ENCODE results near the gene MARS1.

MARS1 gene

DNA sequence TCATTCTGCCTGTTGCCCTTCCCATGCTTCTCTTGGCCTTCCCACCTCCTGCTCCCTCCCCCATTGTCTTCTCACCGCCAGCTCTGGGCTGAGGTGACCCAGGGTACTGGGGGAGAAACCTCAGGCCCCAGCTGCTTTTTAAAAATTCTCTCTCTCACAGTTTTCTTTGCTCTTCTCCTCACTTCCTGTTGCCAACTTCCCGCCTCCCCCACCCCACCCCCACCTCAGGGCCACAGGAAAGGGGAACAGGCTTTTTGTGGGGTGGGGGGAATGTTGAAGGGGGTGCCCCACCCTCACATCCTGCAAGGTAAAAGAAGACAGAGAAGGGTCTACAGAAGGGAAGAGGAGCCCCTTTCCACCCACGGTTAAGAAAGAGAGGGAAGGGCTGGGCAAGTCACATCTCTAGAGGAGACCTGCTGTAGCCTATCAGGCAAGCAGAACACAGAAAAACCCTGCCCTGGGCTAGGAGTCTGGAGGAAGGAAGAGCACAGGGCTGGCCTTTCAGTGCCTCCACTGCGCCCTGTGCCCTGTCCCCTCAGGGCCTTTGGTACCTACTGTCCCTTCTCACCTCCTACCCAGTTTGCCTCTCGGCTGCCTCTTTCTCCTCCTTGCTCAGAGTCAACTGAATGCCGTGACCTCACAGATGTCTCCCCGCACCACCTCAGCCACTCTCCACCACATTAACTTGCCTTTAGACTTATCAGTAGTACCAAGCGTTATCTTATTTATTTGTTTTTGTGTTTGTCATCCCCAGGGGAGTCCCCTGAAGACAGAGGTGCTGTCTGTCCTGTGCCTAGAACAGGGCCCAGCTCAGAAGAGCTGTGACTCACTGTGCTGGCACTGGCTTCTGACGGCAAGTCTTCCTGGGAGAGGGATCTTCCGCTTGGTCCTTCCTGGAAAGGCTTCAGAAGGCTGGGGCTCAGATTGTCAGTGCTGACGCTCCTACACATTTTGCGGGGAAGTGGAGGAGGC is 9.9 kb upstream of the MARS1 start:
- Histone ChIP-seq H3K27ac (replicated peaks) (peak overlapping the region; percentile 90), H3K27me3 (ENCODE audit: insufficient read depth, poor library complexity, severe bottlenecking) (no peaks in the 10 kb centered on the region), H3K4me3 (replicated peaks; ENCODE audit: insufficient read depth, low read length) (peak overlapping the region; percentile 62)
- DNase-seq (ENCODE audit: low read depth in 1 of 2, low spot score in 1 of 2) = peak; percentile 80
- TF ChIP-seq SPI1 (IDR thresholded peaks at IDR 0.05; ENCODE audit: borderline replicate concordance, low read depth) (peak; percentile 89), GABPA (IDR thresholded peaks at IDR 0.05; ENCODE audit: low read depth) (peak; percentile 52), REST (IDR thresholded peaks at IDR 0.05; ENCODE audit: insufficient replicate concordance, low read depth) (no peak)

DNA sequence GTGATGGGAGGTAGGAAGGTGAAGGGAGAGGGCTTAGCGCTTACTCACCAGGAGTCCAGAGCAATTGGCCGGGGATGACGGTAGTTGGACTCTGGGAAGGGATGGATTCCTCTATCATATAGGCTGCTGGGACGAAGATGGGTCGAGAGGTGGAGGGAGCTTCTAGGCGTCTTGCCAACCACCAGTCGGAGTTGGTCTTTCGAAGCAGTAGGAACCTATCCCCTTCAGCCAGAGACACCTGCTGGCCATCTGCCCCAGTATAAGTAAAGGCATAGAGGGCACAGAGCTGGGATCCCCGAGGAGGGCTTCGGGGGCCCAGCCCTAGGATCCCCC is 8.9 kb upstream of the MARS1 start:
- TF ChIP-seq SPI1 (IDR thresholded peaks at IDR 0.05; ENCODE audit: borderline replicate concordance, low read depth) (no peak), POLR2AphosphoS5 (IDR thresholded peaks at IDR 0.05; ENCODE audit: low read depth) (no peak), REST (IDR thresholded peaks at IDR 0.05; ENCODE audit: insufficient replicate concordance, low read depth) (no peak), GABPA (IDR thresholded peaks at IDR 0.05; ENCODE audit: low read depth) (no peak), CTCF (IDR thresholded peaks at IDR 0.05; ENCODE audit: insufficient read depth, low read length) (no peak)
- Histone ChIP-seq H3K27me3 (ENCODE audit: insufficient read depth, poor library complexity, severe bottlenecking) (no peaks in the 10 kb centered on the region), H3K27ac (replicated peaks) (peak overlapping the region; percentile 90), H3K4me3 (replicated peaks; ENCODE audit: insufficient read depth, low read length) (no peak overlapping the region)
- DNase-seq (ENCODE audit: low read depth in 1 of 2, low spot score in 1 of 2) = no peak

GRCh38 chr12:57479376-57480115 is 8.3 kb upstream of the MARS1 start, which contains the start of gene ARHGAP9:
ARHGAP9 (minus strand) TSS chr12:57479866; CDS start chr12:57479406, 460 bp downstream.
- TF ChIP-seq REST (IDR thresholded peaks at IDR 0.05; ENCODE audit: insufficient replicate concordance, low read depth) = no peak
- no peak for TF ChIP-seq POLR2AphosphoS5 (IDR thresholded peaks at IDR 0.05; ENCODE audit: low read depth)
- TF ChIP-seq SPI1 (IDR thresholded peaks at IDR 0.05; ENCODE audit: borderline replicate concordance, low read depth) = peak; percentile 46; the same call in 1 of the 2 replicates
- TF ChIP-seq GABPA (IDR thresholded peaks at IDR 0.05; ENCODE audit: low read depth) = no peak
- no peak for TF ChIP-seq CTCF (IDR thresholded peaks at IDR 0.05; ENCODE audit: insufficient read depth, low read length)
- H3K4me3 ChIP-seq (replicated peaks; ENCODE audit: insufficient read depth, low read length) = no peak within 1 kb of the TSS
- H3K27ac ChIP-seq (replicated peaks) = peak within 1 kb of the TSS; percentile 90
- peak in 1 of 2 experiments; percentile 34 for DNase-seq (ENCODE audit: low read depth in 1 of 2, low spot score in 1 of 2)
- no peaks in the 10 kb centered on the region for H3K27me3 ChIP-seq (ENCODE audit: insufficient read depth, poor library complexity, severe bottlenecking)

All from HL-60 (cell line).